Trophoblast cell (in vitro differentiated cells and primary cell): ENCODE data around the gene NSFL1C.

Experiments used
- DNase-seq, 2 donors: peaks; one replicate each; pipeline ENCODE4 v3.0.0-alpha.2; 2016
- H2AFZ ChIP-seq: 2 replicates; pipeline ENCODE4 v1.6.1; 2013; ENCODE audit warnings: low read length, moderate library complexity, mild to moderate bottlenecking; ENCODE audit not compliant: insufficient read depth, poor library complexity
- H2AK5ac ChIP-seq: 2 replicates; pipeline ENCODE4 v1.6.1; 2013; ENCODE audit warnings: mild to moderate bottlenecking, low read length
- H2BK120ac ChIP-seq: 2 replicates; pipeline ENCODE4 v1.6.1; 2013; ENCODE audit warnings: low read length, mild to moderate bottlenecking, moderate library complexity; ENCODE audit not compliant: insufficient read depth, poor library complexity
- H2BK12ac ChIP-seq: 2 replicates; pipeline ENCODE4 v1.6.1; 2013; ENCODE audit warnings: mild to moderate bottlenecking, low read length, moderate library complexity
- H2BK5ac ChIP-seq: 2 replicates; pipeline ENCODE4 v1.6.1; 2013; ENCODE audit warnings: low read length, low read depth, moderate library complexity, mild to moderate bottlenecking; ENCODE audit not compliant: poor library complexity
- H3K14ac ChIP-seq: 2 replicates; pipeline ENCODE4 v1.6.1; 2013; ENCODE audit warnings: mild to moderate bottlenecking, low read length
- H3K18ac ChIP-seq: 2 replicates; pipeline ENCODE4 v1.6.1; 2013; ENCODE audit warnings: mild to moderate bottlenecking, low read length
- H3K23ac ChIP-seq: 2 replicates; pipeline ENCODE4 v1.6.1; 2013; ENCODE audit warnings: low read length
- H3K27ac ChIP-seq: 2 replicates; pipeline ENCODE4 v1.5.1; 2013; ENCODE audit warnings: low read depth, mild to moderate bottlenecking, inconsistent platforms, low read length, moderate library complexity
- H3K27me3 ChIP-seq: 2 replicates; pipeline ENCODE4 v1.6.1; 2013; ENCODE audit warnings: inconsistent platforms, mild to moderate bottlenecking, low read length, moderate library complexity; ENCODE audit not compliant: insufficient read depth
- H3K36me3 ChIP-seq, 2 experiments: 1 replicate in 1 of 2; 2 replicates in 1 of 2; pipeline ENCODE4 v1.6.1; 2013; ENCODE audit warnings: low read length in 2 of 2, mild to moderate bottlenecking in 2 of 2, moderate library complexity in 1 of 2; ENCODE audit not compliant: insufficient read depth in 2 of 2, control insufficient read depth in 1 of 2
- H3K4ac ChIP-seq: 2 replicates; pipeline ENCODE4 v1.6.1; 2013; ENCODE audit warnings: low read depth, mild to moderate bottlenecking, low read length, moderate library complexity
- H3K4me1 ChIP-seq, 2 experiments: 1 replicate in 1 of 2; 2 replicates in 1 of 2; pipeline ENCODE4 v1.6.1; 2013; ENCODE audit warnings: low read length in 2 of 2, mild to moderate bottlenecking in 2 of 2, moderate library complexity in 1 of 2; ENCODE audit not compliant: insufficient read depth in 2 of 2, control insufficient read depth in 1 of 2
- H3K4me2 ChIP-seq: 2 replicates; pipeline ENCODE4 v1.6.1; 2013; ENCODE audit warnings: inconsistent platforms, mild to moderate bottlenecking, low read length, moderate library complexity
- H3K4me3 ChIP-seq: 2 replicates; pipeline ENCODE4 v1.5.1; 2013; ENCODE audit warnings: mild to moderate bottlenecking, low read depth, low read length, inconsistent platforms
- H3K79me1 ChIP-seq: one replicate; pipeline ENCODE4 v1.6.1; 2013; ENCODE audit warnings: low read length
- H3K79me2 ChIP-seq: 2 replicates; pipeline ENCODE4 v1.6.1; 2013; ENCODE audit warnings: low read length, mild to moderate bottlenecking; ENCODE audit not compliant: control insufficient read depth, insufficient read depth, poor library complexity
- H3K9ac ChIP-seq: 2 replicates; pipeline ENCODE4 v1.6.1; 2013; ENCODE audit warnings: mild to moderate bottlenecking, low read length
- H3K9me3 ChIP-seq: 2 replicates; pipeline ENCODE4 v1.6.1; 2013; ENCODE audit warnings: low read depth, mild to moderate bottlenecking, control low read depth, inconsistent platforms, low read length; ENCODE audit not compliant: insufficient read depth
- H4K12ac ChIP-seq: 2 replicates; pipeline ENCODE4 v1.6.1; 2013; ENCODE audit warnings: low read depth, mild to moderate bottlenecking, low read length, moderate library complexity
- H4K8ac ChIP-seq: 2 replicates; pipeline ENCODE4 v1.6.1; 2013; ENCODE audit warnings: low read depth, mild to moderate bottlenecking, low read length, moderate library complexity
- H4K91ac ChIP-seq: one replicate; pipeline ENCODE4 v1.6.1; 2013; ENCODE audit warnings: low read depth, mild to moderate bottlenecking, low read length, moderate library complexity
- WGBS: extraction: QIAGEN DNeasy Blood & Tissue Kit; methylation state at CpG from one replicate; pipeline ENCODE4 v1.1.7; 2013; ENCODE audit warnings: missing lambda C conversion rate; ENCODE audit not compliant: insufficient read length, insufficient coverage; ENCODE audit errors: extremely low coverage; 5-methylcytosine and 5-hydroxymethylcytosine counted together

Gene NSFL1C

GRCh38 chr20:1456300-1456699 is 10.3 kb downstream of the NSFL1C start:
- H3K4me3 ChIP-seq = no peak overlapping the region
- WGBS = no CpG with 5 or more reads among the region's 5 CpGs

GRCh38 chr20:1450926-1451491 is 15.6 kb downstream of the NSFL1C start:
- no peak overlapping the region for H4K91ac ChIP-seq
- no peak overlapping the region for H2BK120ac ChIP-seq
- no peak overlapping the region for H3K4me2 ChIP-seq
- H2AK5ac ChIP-seq = no peak overlapping the region
- no peak overlapping the region for H2BK5ac ChIP-seq
- peaks cover 12% of the 10 kb centered on the region for H3K9me3 ChIP-seq
- H3K4me1 ChIP-seq = peaks cover 6 to 8% of the 10 kb centered on the region in 2 experiments
- no peak overlapping the region for H3K27ac ChIP-seq
- peaks cover 4% of the 10 kb centered on the region for H3K79me1 ChIP-seq
- no peak overlapping the region for H3K4ac ChIP-seq
- no peak overlapping the region for H4K8ac ChIP-seq
- no peak overlapping the region for H2AFZ ChIP-seq
- DNase-seq = no peak
- H4K12ac ChIP-seq = no peak overlapping the region
- no peak overlapping the region for H3K14ac ChIP-seq
- H3K79me2 ChIP-seq = no peaks in the 10 kb centered on the region
- no peak overlapping the region for H3K4me3 ChIP-seq
- H3K23ac ChIP-seq = no peak overlapping the region
- no peak overlapping the region for H2BK12ac ChIP-seq
- peaks cover 39 to 77% of the 10 kb centered on the region in 2 experiments for H3K36me3 ChIP-seq
- no peak overlapping the region for H3K18ac ChIP-seq
- no peak overlapping the region for H3K9ac ChIP-seq
- no peaks in the 10 kb centered on the region for H3K27me3 ChIP-seq

More at GRCh38 chr20:1456300-1456699, 10.3 kb downstream of the NSFL1C start:
- peaks cover 8 to 10% of the 10 kb centered on the region in 2 experiments for H3K4me1 ChIP-seq
- H4K12ac ChIP-seq = no peak overlapping the region
- H2AK5ac ChIP-seq = no peak overlapping the region
- peaks cover 25 to 56% of the 10 kb centered on the region in 2 experiments for H3K36me3 ChIP-seq
- no peak overlapping the region for H2BK120ac ChIP-seq
- peaks cover 9% of the 10 kb centered on the region for H3K9me3 ChIP-seq
- H4K91ac ChIP-seq = no peak overlapping the region
- peak overlapping the region; percentile 29 for H3K27ac ChIP-seq
- no peaks in the 10 kb centered on the region for H3K27me3 ChIP-seq
- H3K79me2 ChIP-seq = no peaks in the 10 kb centered on the region
- H2BK5ac ChIP-seq = peak overlapping the region; percentile 1
- H2AFZ ChIP-seq = no peak overlapping the region
- no peak overlapping the region for H3K18ac ChIP-seq
- H3K23ac ChIP-seq = no peak overlapping the region
- no peak overlapping the region for H3K9ac ChIP-seq
- DNase-seq = peak in 1 of 2 donors; percentile 70
- peaks cover 4% of the 10 kb centered on the region for H3K79me1 ChIP-seq
- H4K8ac ChIP-seq = no peak overlapping the region
- peak overlapping the region; percentile 35 for H3K4me2 ChIP-seq
- no peak overlapping the region for H3K14ac ChIP-seq
- no peak overlapping the region for H3K4ac ChIP-seq
- H2BK12ac ChIP-seq = no peak overlapping the region

- H3K23ac ChIP-seq = no peak overlapping the region
- H2BK12ac ChIP-seq = no peak overlapping the region
- no peaks in the 10 kb centered on the region for H3K27me3 ChIP-seq
- no peaks in the 10 kb centered on the region for H3K79me2 ChIP-seq
- peaks cover 12% of the 10 kb centered on the region for H3K9me3 ChIP-seq
- H2AK5ac ChIP-seq = no peak overlapping the region
- no peaks in the 10 kb centered on the region for H3K4me1 ChIP-seq
- no peak overlapping the region for H2BK120ac ChIP-seq
- H2AFZ ChIP-seq = no peak overlapping the region
- no peak overlapping the region for H3K27ac ChIP-seq
- H2BK5ac ChIP-seq = no peak overlapping the region
- H4K12ac ChIP-seq = no peak overlapping the region
- no peak overlapping the region for H3K9ac ChIP-seq
- H3K79me1 ChIP-seq = no peaks in the 10 kb centered on the region
- no peak overlapping the region for H3K4me3 ChIP-seq
- peaks cover 48 to 80% of the 10 kb centered on the region in 2 experiments for H3K36me3 ChIP-seq
- DNase-seq = no peak
- H4K91ac ChIP-seq = no peak overlapping the region
- H3K4ac ChIP-seq = no peak overlapping the region
- no peak overlapping the region for H3K18ac ChIP-seq
- no peak overlapping the region for H3K14ac ChIP-seq
- no peak overlapping the region for H4K8ac ChIP-seq
- H3K4me2 ChIP-seq = no peak overlapping the region
- no CpG with 5 or more reads among the region's 6 CpGs for WGBS
These were observed 17.3 kb downstream of the NSFL1C start for GRCh38 chr20:1449370-1449769.

GRCh38 chr20:1448081-1448620 is 18.5 kb downstream of the NSFL1C start:
- H4K91ac ChIP-seq = no peak overlapping the region
- H2BK12ac ChIP-seq = no peak overlapping the region
- no peak overlapping the region for H3K9ac ChIP-seq
- no peak overlapping the region for H3K14ac ChIP-seq
- no peak overlapping the region for H2AK5ac ChIP-seq
- no peak overlapping the region for H3K4ac ChIP-seq
- H2BK120ac ChIP-seq = no peak overlapping the region
- no peak overlapping the region for H2BK5ac ChIP-seq
- DNase-seq = no peak
- H3K23ac ChIP-seq = no peak overlapping the region
- no peak overlapping the region for H4K8ac ChIP-seq
- H3K79me2 ChIP-seq = no peaks in the 10 kb centered on the region
- no CpG with 5 or more reads among the region's 4 CpGs for WGBS
- no peak overlapping the region for H3K4me3 ChIP-seq
- peaks cover 52 to 81% of the 10 kb centered on the region in 2 experiments for H3K36me3 ChIP-seq
- H2AFZ ChIP-seq = no peak overlapping the region
- H3K27me3 ChIP-seq = no peaks in the 10 kb centered on the region
- no peak overlapping the region for H3K27ac ChIP-seq
- H3K9me3 ChIP-seq = peaks cover 12% of the 10 kb centered on the region
- H3K79me1 ChIP-seq = no peaks in the 10 kb centered on the region
- no peak overlapping the region for H3K4me2 ChIP-seq
- no peaks in the 10 kb centered on the region for H3K4me1 ChIP-seq
- H4K12ac ChIP-seq = no peak overlapping the region
- no peak overlapping the region for H3K18ac ChIP-seq
